GM12892 (cell line): ENCODE data around the gene GALNT10.

ENCODE experiments used
- DNase-seq: peaks from one replicate; pipeline ENCODE4 v3.0.0; 2011; ENCODE audit not compliant: insufficient read length
- FAIRE-seq: peaks from 2 replicates; lab custom pipeline; 2011; peaks lifted over from hg19 to GRCh38; lab: Jason Lieb, UNC
- POLR2A ChIP-seq: IDR thresholded peaks from 2 replicates; pipeline ENCODE4 v1.6.1; 2011; ENCODE audit warnings: low read depth, low read length, control low read depth
- POLR2AphosphoS5 ChIP-seq: IDR thresholded peaks from 2 replicates; pipeline ENCODE4 v1.6.1; 2011; ENCODE audit warnings: low read depth, low read length, control low read depth
- TAF1 ChIP-seq: IDR thresholded peaks from 2 replicates; pipeline ENCODE4 v1.6.1; 2011; ENCODE audit warnings: low read depth, mild to moderate bottlenecking, control low read depth, low read length, borderline replicate concordance

Gene GALNT10

GRCh38 chr5:154222414-154222813 is 31.9 kb downstream of the GALNT10 start:
- FAIRE-seq (no peak), DNase-seq (no peak)
- TF ChIP-seq POLR2A (no peak), POLR2AphosphoS5 (no peak), TAF1 (no peak)

- FAIRE-seq = no peak
- no peak for TF ChIP-seq POLR2A
- no peak for TF ChIP-seq POLR2AphosphoS5
- no peak for TF ChIP-seq TAF1
Observed at GRCh38 chr5:154223320-154223719, 32.8 kb downstream of the GALNT10 start.

GRCh38 chr5:154227090-154227489 is 36.6 kb downstream of the GALNT10 start:
- DNase-seq = no peak
- TF ChIP-seq POLR2A = no peak
- no peak for TF ChIP-seq POLR2AphosphoS5
- no peak for TF ChIP-seq TAF1
- FAIRE-seq = no peak

More at GRCh38 chr5:154223320-154223719, 32.8 kb downstream of the GALNT10 start:
- no peak for DNase-seq

- DNase-seq (peak; percentile 26), FAIRE-seq (peak; percentile 92)
- TF ChIP-seq TAF1 (no peak), POLR2A (no peak), POLR2AphosphoS5 (no peak)
Observed at GRCh38 chr5:154228696-154229095, 38.2 kb downstream of the GALNT10 start.

GRCh38 chr5:154230526-154230925 is 40.0 kb downstream of the GALNT10 start:
- DNase-seq = no peak
- TF ChIP-seq TAF1 = no peak
- TF ChIP-seq POLR2AphosphoS5 = no peak
- no peak for TF ChIP-seq POLR2A
- FAIRE-seq = no peak

GRCh38 chr5:154234551-154234950 is 44.0 kb downstream of the GALNT10 start:
- no peak for DNase-seq
- FAIRE-seq = no peak
- TF ChIP-seq TAF1 (no peak), POLR2AphosphoS5 (no peak), POLR2A (no peak)

- no peak for DNase-seq
- TF ChIP-seq POLR2A = no peak
- no peak for TF ChIP-seq TAF1
- no peak for FAIRE-seq
Observed at GRCh38 chr5:154236011-154236410, 45.5 kb downstream of the GALNT10 start.

GRCh38 chr5:154236536-154237375 is 46.2 kb downstream of the GALNT10 start:
- TF ChIP-seq TAF1 = no peak
- TF ChIP-seq POLR2A = no peak
- FAIRE-seq (peak; percentile 27), DNase-seq (no peak)

- no peak for DNase-seq
- FAIRE-seq = no peak
- TF ChIP-seq POLR2A = no peak
- TF ChIP-seq TAF1 = no peak
- TF ChIP-seq POLR2AphosphoS5 = no peak
Observed at GRCh38 chr5:154237376-154237743, 46.8 kb downstream of the GALNT10 start.

GRCh38 chr5:154237946-154238345 is 47.4 kb downstream of the GALNT10 start:
- no peak for TF ChIP-seq TAF1
- TF ChIP-seq POLR2A = no peak
- no peak for TF ChIP-seq POLR2AphosphoS5
- FAIRE-seq (peak; percentile 38), DNase-seq (no peak)

- TF ChIP-seq POLR2A (no peak), TAF1 (no peak), POLR2AphosphoS5 (no peak)
- DNase-seq (no peak), FAIRE-seq (peak; percentile 50)
Observed at GRCh38 chr5:154238776-154239481, 48.4 kb downstream of the GALNT10 start.
